Neuronal stem cell (in vitro differentiated cells): ENCODE measurements around the gene ATOSA.

ENCODE experiments used
- DNase-seq: peaks from one replicate; pipeline ENCODE4 v3.0.0-alpha.2; 2013; ENCODE audit warnings: low spot score
- H2AFZ ChIP-seq: one replicate; pipeline ENCODE4 v1.6.1; 2013; ENCODE audit warnings: mild to moderate bottlenecking, low read length, inconsistent platforms
- H2AK5ac ChIP-seq: 2 replicates; pipeline ENCODE4 v1.6.1; 2013; ENCODE audit warnings: low read depth, mild to moderate bottlenecking, inconsistent platforms, low read length, moderate library complexity, mixed read lengths
- H2BK120ac ChIP-seq: 2 replicates; pipeline ENCODE4 v1.6.1; 2013; ENCODE audit warnings: low read depth, mild to moderate bottlenecking, inconsistent platforms, low read length, moderate library complexity, mixed read lengths
- H2BK12ac ChIP-seq: one replicate; pipeline ENCODE4 v1.6.1; 2013; ENCODE audit warnings: low read length, inconsistent platforms
- H2BK15ac ChIP-seq: 2 replicates; pipeline ENCODE4 v1.6.1; 2013; ENCODE audit warnings: mild to moderate bottlenecking, low read length, inconsistent platforms, mixed read lengths
- H2BK5ac ChIP-seq: one replicate; pipeline ENCODE4 v1.6.1; 2013; ENCODE audit warnings: inconsistent platforms, mild to moderate bottlenecking, low read length, moderate library complexity
- H3K14ac ChIP-seq: one replicate; pipeline ENCODE4 v1.6.1; 2013; ENCODE audit warnings: low read length, inconsistent platforms
- H3K18ac ChIP-seq: 2 replicates; pipeline ENCODE4 v1.6.1; 2013; ENCODE audit warnings: low read length, inconsistent platforms
- H3K23ac ChIP-seq: 2 replicates; pipeline ENCODE4 v1.6.1; 2013; ENCODE audit warnings: low read depth, mild to moderate bottlenecking, mixed read lengths, low read length, inconsistent platforms; ENCODE audit not compliant: poor library complexity
- H3K27ac ChIP-seq: replicated peaks from 3 replicates; pipeline ENCODE4 v1.5.1; 2013; ENCODE audit warnings: low read length, inconsistent platforms
- H3K27me3 ChIP-seq, 3 experiments: 2 replicates each; pipeline ENCODE4 v1.6.1; 2013; ENCODE audit warnings: low read length in 3 of 3, mild to moderate bottlenecking in 2 of 3, inconsistent platforms in 1 of 3, low read depth in 1 of 3, mixed read lengths in 1 of 3, moderate library complexity in 1 of 3; ENCODE audit not compliant: control insufficient read depth in 3 of 3, insufficient read depth in 3 of 3
- H3K36me3 ChIP-seq, 2 donors: replicated peaks in 1 of 2; 2 replicates each; pipeline ENCODE4 v1.6.1; 2013; ENCODE audit warnings: low read length in 2 of 2; ENCODE audit not compliant: control insufficient read depth in 2 of 2, insufficient read depth in 2 of 2
- H3K4ac ChIP-seq: 2 replicates; pipeline ENCODE4 v1.6.1; 2013; ENCODE audit warnings: inconsistent platforms, mild to moderate bottlenecking, low read length, moderate library complexity
- H3K4me1 ChIP-seq, 2 donors: 1 replicate in 1 of 2; 2 replicates in 1 of 2; pipeline ENCODE4 v1.6.1; 2013; ENCODE audit warnings: low read length in 2 of 2, low read depth in 1 of 2; ENCODE audit not compliant: control insufficient read depth in 2 of 2, insufficient read depth in 1 of 2
- H3K4me2 ChIP-seq: one replicate; pipeline ENCODE4 v1.6.1; 2013; ENCODE audit warnings: mild to moderate bottlenecking, low read length, inconsistent platforms; ENCODE audit not compliant: insufficient read depth, poor library complexity, severe bottlenecking
- H3K4me3 ChIP-seq, 2 donors: 2 replicates each; pipeline ENCODE4 v1.5.1; 2013; ENCODE audit warnings: low read length in 2 of 2, mild to moderate bottlenecking in 2 of 2, inconsistent platforms in 1 of 2, moderate library complexity in 1 of 2
- H3K79me1 ChIP-seq: one replicate; pipeline ENCODE4 v1.6.1; 2013; ENCODE audit warnings: low read depth, mild to moderate bottlenecking, inconsistent platforms, low read length, moderate library complexity
- H3K9ac ChIP-seq: one replicate; pipeline ENCODE4 v1.6.1; 2013; ENCODE audit warnings: mild to moderate bottlenecking, low read depth, low read length, inconsistent platforms; ENCODE audit not compliant: poor library complexity
- H3K9me3 ChIP-seq, 2 donors: replicated peaks in 1 of 2; 2 replicates each; pipeline versions ENCODE3 to v1.6.1; 2013; ENCODE audit warnings: low read length in 2 of 2, mild to moderate bottlenecking in 2 of 2, inconsistent platforms in 1 of 2, low read depth in 1 of 2, mixed read lengths in 1 of 2, moderate library complexity in 1 of 2; ENCODE audit not compliant: control insufficient read depth in 2 of 2, insufficient read depth in 1 of 2
- H4K8ac ChIP-seq: one replicate; pipeline ENCODE4 v1.6.1; 2013; ENCODE audit warnings: low read depth, mild to moderate bottlenecking, inconsistent platforms, low read length, moderate library complexity
- H4K91ac ChIP-seq: one replicate; pipeline ENCODE4 v1.6.1; 2013; ENCODE audit warnings: low read length, low read depth, mild to moderate bottlenecking, inconsistent platforms; ENCODE audit not compliant: poor library complexity
- WGBS, 2 donors: extraction: QIAGEN DNeasy Blood & Tissue Kit; methylation state at CpG; one replicate each; pipeline ENCODE4 v1.1.7; 2013; ENCODE audit warnings: missing lambda C conversion rate in 2 of 2, mixed read lengths in 1 of 2; ENCODE audit not compliant: insufficient read length in 2 of 2, insufficient replicate concordance in 1 of 2; ENCODE audit errors: extremely low coverage in 2 of 2; 5-methylcytosine and 5-hydroxymethylcytosine counted together

Gene ATOSA

GRCh38 chr15:52663536-52664294 is 15.5 kb downstream of the ATOSA start:
- Histone ChIP-seq H2BK120ac (no peak overlapping the region), H2AK5ac (no peak overlapping the region), H3K27ac (no peak overlapping the region), H3K9ac (no peak overlapping the region), H2BK5ac (no peak overlapping the region), H4K8ac (no peak overlapping the region), H3K9me3 (no peaks in the 10 kb centered on the region), H3K23ac (no peak overlapping the region), H3K18ac (no peak overlapping the region), H3K79me1 (no peaks in the 10 kb centered on the region), H3K4me2 (no peak overlapping the region), H3K4ac (no peak overlapping the region), H2BK12ac (no peak overlapping the region), H2AFZ (no peak overlapping the region), H3K4me1 (no peaks in the 10 kb centered on the region), H3K27me3 (no peaks in the 10 kb centered on the region), H3K14ac (no peak overlapping the region), H3K36me3 (peaks cover 0 to 37% of the 10 kb centered on the region in 2 donors), H4K91ac (no peak overlapping the region), H3K4me3 (no peak overlapping the region), H2BK15ac (no peak overlapping the region)
- WGBS, 2 donors = no CpG with 5 or more reads among the region's 3 CpGs
- no peak for DNase-seq

DNA sequence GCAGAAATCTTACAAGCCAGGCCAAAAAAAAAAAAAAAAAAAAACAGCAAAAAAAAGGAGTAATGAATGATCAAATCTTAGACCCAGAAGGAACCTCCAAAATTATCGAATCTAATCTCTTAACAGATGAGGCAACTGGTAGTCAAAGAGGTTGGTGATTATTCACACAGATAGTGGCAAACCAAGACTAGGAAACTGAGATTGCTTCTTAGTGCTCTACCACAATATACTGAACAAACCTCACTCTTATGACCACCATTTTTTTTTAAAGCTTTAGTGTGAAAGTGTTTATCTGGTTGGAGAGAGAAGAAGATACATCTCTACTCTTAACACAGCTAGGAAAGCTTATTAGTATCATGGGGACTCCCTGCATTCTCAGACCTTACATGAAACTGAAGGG is 17.3 kb downstream of the ATOSA start:
- no peaks in the 10 kb centered on the region for H3K79me1 ChIP-seq
- peaks cover 0 to 24% of the 10 kb centered on the region in 2 donors for H3K36me3 ChIP-seq
- no peak overlapping the region for H2BK15ac ChIP-seq
- no peak overlapping the region for H4K8ac ChIP-seq
- H2AFZ ChIP-seq = no peak overlapping the region
- no peak overlapping the region for H2AK5ac ChIP-seq
- no peak overlapping the region for H3K9ac ChIP-seq
- WGBS, 2 donors = no CpG with 5 or more reads among the region's 1 CpG
- H3K9me3 ChIP-seq = no peaks in the 10 kb centered on the region
- no peak overlapping the region for H3K4me3 ChIP-seq
- no peak overlapping the region for H3K27ac ChIP-seq
- H2BK12ac ChIP-seq = no peak overlapping the region
- no peak overlapping the region for H3K4me2 ChIP-seq
- H3K27me3 ChIP-seq = no peaks in the 10 kb centered on the region
- H3K23ac ChIP-seq = no peak overlapping the region
- no peak overlapping the region for H3K14ac ChIP-seq
- no peak overlapping the region for H2BK5ac ChIP-seq
- DNase-seq = no peak
- no peak overlapping the region for H3K18ac ChIP-seq
- no peak overlapping the region for H3K4ac ChIP-seq
- no peaks in the 10 kb centered on the region for H3K4me1 ChIP-seq
- H4K91ac ChIP-seq = no peak overlapping the region
- H2BK120ac ChIP-seq = no peak overlapping the region

DNA sequence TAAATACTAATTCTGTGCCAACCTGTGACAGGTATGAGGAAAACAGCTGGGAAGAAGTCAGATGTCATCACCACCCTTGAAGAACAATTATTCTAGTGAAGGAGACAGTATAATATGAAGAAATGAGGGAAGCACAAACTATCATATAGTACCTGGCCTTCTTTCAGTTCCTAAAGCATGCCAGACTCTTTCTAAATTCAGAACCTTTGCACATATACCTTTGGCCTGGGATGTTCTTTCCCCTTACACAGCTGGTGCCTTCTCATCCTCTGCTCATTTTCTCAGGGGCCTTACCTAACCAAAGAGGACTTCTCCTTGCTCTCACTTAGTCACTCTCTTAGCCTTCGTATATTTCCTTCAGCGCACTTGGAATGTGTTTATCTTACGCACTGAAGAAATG is 19.0 kb downstream of the ATOSA start:
- no peak overlapping the region for H2AFZ ChIP-seq
- H3K4me1 ChIP-seq = no peaks in the 10 kb centered on the region
- H2BK120ac ChIP-seq = no peak overlapping the region
- no peak overlapping the region for H2BK15ac ChIP-seq
- no peak overlapping the region for H2BK12ac ChIP-seq
- H3K18ac ChIP-seq = no peak overlapping the region
- no peak overlapping the region for H2AK5ac ChIP-seq
- H4K8ac ChIP-seq = no peak overlapping the region
- no peak overlapping the region for H2BK5ac ChIP-seq
- peaks cover 0 to 11% of the 10 kb centered on the region in 2 donors for H3K36me3 ChIP-seq
- H3K9me3 ChIP-seq = no peaks in the 10 kb centered on the region
- no peaks in the 10 kb centered on the region for H3K79me1 ChIP-seq
- no CpG with 5 or more reads among the region's 3 CpGs for WGBS, 2 donors
- no peak for DNase-seq
- H3K9ac ChIP-seq = no peak overlapping the region
- no peak overlapping the region for H3K4me3 ChIP-seq
- H3K27ac ChIP-seq = no peak overlapping the region
- no peak overlapping the region for H3K4ac ChIP-seq
- no peak overlapping the region for H4K91ac ChIP-seq
- no peaks in the 10 kb centered on the region for H3K27me3 ChIP-seq
- no peak overlapping the region for H3K14ac ChIP-seq
- no peak overlapping the region for H3K4me2 ChIP-seq
- H3K23ac ChIP-seq = no peak overlapping the region

DNA sequence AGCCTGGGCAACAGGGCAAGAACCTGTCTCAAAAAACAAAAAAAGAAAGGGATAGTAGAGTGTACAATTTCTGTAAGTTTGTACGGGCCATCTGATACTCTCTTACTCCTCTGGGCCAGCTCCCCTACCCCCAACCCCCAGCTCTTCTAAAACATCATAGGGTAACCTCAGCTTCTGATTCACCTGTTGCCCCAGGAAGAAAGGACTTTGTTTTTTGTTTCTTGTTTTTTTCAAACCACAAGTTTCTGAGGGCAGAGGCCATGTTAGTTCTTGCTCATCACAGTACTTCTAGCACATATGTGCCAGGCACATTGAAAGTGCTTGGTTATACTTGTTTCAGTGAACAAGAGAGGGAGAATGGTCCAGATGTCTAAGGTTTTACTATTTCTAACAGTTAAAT is 20.2 kb downstream of the ATOSA start:
- no peak overlapping the region for H2AK5ac ChIP-seq
- H2AFZ ChIP-seq = no peak overlapping the region
- H3K4ac ChIP-seq = no peak overlapping the region
- H2BK12ac ChIP-seq = no peak overlapping the region
- H3K23ac ChIP-seq = no peak overlapping the region
- no peak overlapping the region for H2BK15ac ChIP-seq
- no peaks in the 10 kb centered on the region for H3K79me1 ChIP-seq
- no CpG with 5 or more reads among the region's 1 CpG for WGBS, 2 donors
- no peak overlapping the region for H3K14ac ChIP-seq
- no peak overlapping the region for H3K4me3 ChIP-seq
- no peaks in the 10 kb centered on the region for H3K9me3 ChIP-seq
- H3K27ac ChIP-seq = no peak overlapping the region
- H4K8ac ChIP-seq = no peak overlapping the region
- no peak overlapping the region for H3K9ac ChIP-seq
- no peak overlapping the region for H3K18ac ChIP-seq
- H2BK120ac ChIP-seq = no peak overlapping the region
- DNase-seq = no peak
- H3K4me1 ChIP-seq = no peaks in the 10 kb centered on the region
- H3K36me3 ChIP-seq = peaks cover 0 to 2% of the 10 kb centered on the region in 2 donors
- no peaks in the 10 kb centered on the region for H3K27me3 ChIP-seq
- no peak overlapping the region for H3K4me2 ChIP-seq
- no peak overlapping the region for H4K91ac ChIP-seq
- H2BK5ac ChIP-seq = no peak overlapping the region
